Cardiac septum (tissue), 1 donor: Measurements from ENCODE around the gene ETNK2. TPM values are rescaled to one million over a fixed set of nuclear protein-coding genes. Genes with fewer than 3 reads are reported as not detected.
"Not testable (repeated sequence)": the region's sequence is repeated elsewhere in the genome, so short reads cannot be mapped to it uniquely, and the experiment has no call there.

Source experiments
- DNase-seq: peaks from one replicate; pipeline ENCODE4 v3.0.0-alpha.2; 2020; ENCODE audit warnings: low spot score
- intact Hi-C: fragments of 100-400 bp; cut with DNase I; formaldehyde crosslinking; loops from one replicate; pipeline ENCODE4 v1.14.0; 2022
- total RNA-seq: library from RNA; stranded (reverse); fragmentation: NEBNext Ultra II Directional; extraction: Animal tissue kit (Norgen Biotek cat#: 25700); gene quantifications from one replicate; pipeline ENCODE4 v1.2.1, GENCODE V29; 2021
- donor health status: DM: no; HTN: no; CAD: no.

The ETNK2 gene
- total RNA-seq, 1 donor from 2014 or later, result 1.9 TPM

GRCh38 chr1:204107892-204108291, 44.0 kb downstream of the ETNK2 start:
- intact Hi-C loops, result no loop called here
- DNase-seq, result no peak

- no peak for DNase-seq
- intact Hi-C loops, result no loop called here
These were observed 45.0 kb downstream of the ETNK2 start for GRCh38 chr1:204106825-204107224.

- DNase-seq, result no peak
- intact Hi-C loops, result no loop called here
These were observed 46.7 kb downstream of the ETNK2 start for GRCh38 chr1:204105131-204105515.

- intact Hi-C loops, result no loop called here
- no peak for DNase-seq
These were observed 47.3 kb downstream of the ETNK2 start for GRCh38 chr1:204104331-204105130.

- DNase-seq, result no peak
- intact Hi-C loops, result no loop called here
These were observed 48.5 kb downstream of the ETNK2 start for GRCh38 chr1:204103431-204103741.

GRCh38 chr1:204102739-204103430, 49.0 kb downstream of the ETNK2 start:
- no peak for DNase-seq
- intact Hi-C loops, result no loop called here

- no peak for DNase-seq
- intact Hi-C loops, result no loop called here
These were observed 49.7 kb downstream of the ETNK2 start for GRCh38 chr1:204102029-204102611.

- DNase-seq, intact Hi-C loops: not testable (repeated sequence)
These were observed 52.1 kb downstream of the ETNK2 start for GRCh38 chr1:204099754-204100153.

GRCh38 chr1:204098683-204099082, 53.2 kb downstream of the ETNK2 start:
- DNase-seq, result no peak
- intact Hi-C loops, result no loop called here

GRCh38 chr1:204096931-204097330, 54.9 kb downstream of the ETNK2 start:
- intact Hi-C loops, result no loop called here
- DNase-seq, result no peak

GRCh38 chr1:204094856-204095634, 56.8 kb downstream of the ETNK2 start:
- intact Hi-C loops, result no loop called here
- no peak for DNase-seq

- intact Hi-C loops, result no loop called here
- no peak for DNase-seq
These were observed 57.5 kb downstream of the ETNK2 start for GRCh38 chr1:204094313-204094729.

GRCh38 chr1:204093781-204094180, 58.1 kb downstream of the ETNK2 start:
- DNase-seq, result no peak
- intact Hi-C loops, result no loop called here

GRCh38 chr1:204093421-204093717, 58.5 kb downstream of the ETNK2 start:
- no peak for DNase-seq
- intact Hi-C loops, result no loop called here

GRCh38 chr1:204092632-204093420, 59.0 kb downstream of the ETNK2 start:
- intact Hi-C loops, result no loop called here
- no peak for DNase-seq

- no peak for DNase-seq
- intact Hi-C loops, result no loop called here
These were observed 60.0 kb downstream of the ETNK2 start for GRCh38 chr1:204091787-204092312.

GRCh38 chr1:204091066-204091465, 60.8 kb downstream of the ETNK2 start:
- DNase-seq, result no peak
- intact Hi-C loops, result no loop called here

- intact Hi-C loops, DNase-seq: not testable (repeated sequence)
These were observed 61.7 kb downstream of the ETNK2 start for GRCh38 chr1:204090132-204090531.

- DNase-seq, result no peak
- intact Hi-C loops, result no loop called here
These were observed 62.6 kb downstream of the ETNK2 start for GRCh38 chr1:204089044-204089751.
